ENCODE data around the gene PSMD1.
"Not testable (repeated sequence)": the region's sequence is repeated elsewhere in the genome, so short reads cannot be mapped to it uniquely, and the experiment has no call there.

The PSMD1 gene

DNA sequence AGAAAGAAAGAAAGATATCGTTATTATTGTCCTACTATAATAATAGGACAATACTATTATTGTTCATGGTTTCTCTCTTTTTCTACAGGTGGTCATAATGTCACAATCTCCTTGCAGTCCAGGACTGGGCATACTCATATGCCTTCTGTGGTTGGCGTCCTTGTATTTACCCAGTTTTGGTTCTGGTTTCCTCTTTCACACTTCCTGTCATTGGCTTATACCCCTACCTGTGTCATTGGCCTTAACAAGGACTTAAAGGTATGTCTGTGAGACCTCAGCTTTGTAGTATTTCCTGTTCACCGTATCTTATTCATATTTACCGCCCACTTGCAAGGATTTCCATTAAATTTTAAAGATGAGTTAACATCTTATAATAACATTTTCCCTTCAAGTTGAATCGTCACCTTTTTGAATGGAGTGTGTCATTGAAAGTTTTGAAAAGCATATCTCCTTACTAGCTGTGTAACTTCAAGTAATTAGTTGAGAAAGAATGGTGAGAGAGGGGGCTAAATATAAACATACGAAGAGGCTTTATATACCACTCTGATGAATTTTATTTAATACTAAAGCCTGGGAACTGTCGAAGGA, 104.7 kb downstream of the PSMD1 start:
- no peak for DNase-seq (ENCODE audit: low read depth)

- DNase-seq (ENCODE audit: low read depth), result peak; percentile 96
These were observed 105.2 kb downstream of the PSMD1 start for GRCh38 chr2:231161877-231162329.

- no peak for DNase-seq (ENCODE audit: low read depth)
These were observed 106.3 kb downstream of the PSMD1 start for GRCh38 chr2:231163011-231163410.

DNA sequence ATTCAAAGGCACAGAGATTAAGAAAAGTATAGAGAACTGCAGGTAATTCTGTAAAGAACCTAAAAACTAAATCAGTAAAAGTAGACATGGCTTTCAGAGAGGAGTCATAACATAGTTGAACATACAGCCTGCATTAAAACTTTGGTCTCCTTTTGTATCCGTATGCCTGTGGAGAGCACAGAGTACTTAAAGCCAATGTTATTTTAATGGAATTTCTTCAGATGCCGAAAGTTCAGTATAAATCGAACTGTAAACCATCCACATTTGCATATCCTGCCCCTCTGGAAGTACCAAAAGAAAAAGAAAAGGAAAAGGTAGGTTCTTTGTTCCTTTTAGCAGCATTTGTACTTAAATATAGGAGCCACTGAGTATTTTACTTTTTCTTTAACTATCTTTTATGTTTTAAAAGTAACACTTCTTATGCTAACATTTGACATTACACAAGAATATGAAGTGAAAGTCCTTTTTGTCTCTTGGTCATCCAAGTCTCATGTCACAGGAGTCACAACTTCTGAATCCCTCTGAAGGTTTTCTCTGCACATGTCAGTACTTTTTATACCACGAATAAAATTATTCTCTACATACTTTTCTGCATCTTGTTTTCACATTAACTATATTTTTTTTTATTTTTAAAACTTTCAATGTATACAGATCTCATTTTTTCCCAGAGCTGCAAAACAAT, 106.9 kb downstream of the PSMD1 start:
- DNase-seq (ENCODE audit: low read depth), result no peak

DNA sequence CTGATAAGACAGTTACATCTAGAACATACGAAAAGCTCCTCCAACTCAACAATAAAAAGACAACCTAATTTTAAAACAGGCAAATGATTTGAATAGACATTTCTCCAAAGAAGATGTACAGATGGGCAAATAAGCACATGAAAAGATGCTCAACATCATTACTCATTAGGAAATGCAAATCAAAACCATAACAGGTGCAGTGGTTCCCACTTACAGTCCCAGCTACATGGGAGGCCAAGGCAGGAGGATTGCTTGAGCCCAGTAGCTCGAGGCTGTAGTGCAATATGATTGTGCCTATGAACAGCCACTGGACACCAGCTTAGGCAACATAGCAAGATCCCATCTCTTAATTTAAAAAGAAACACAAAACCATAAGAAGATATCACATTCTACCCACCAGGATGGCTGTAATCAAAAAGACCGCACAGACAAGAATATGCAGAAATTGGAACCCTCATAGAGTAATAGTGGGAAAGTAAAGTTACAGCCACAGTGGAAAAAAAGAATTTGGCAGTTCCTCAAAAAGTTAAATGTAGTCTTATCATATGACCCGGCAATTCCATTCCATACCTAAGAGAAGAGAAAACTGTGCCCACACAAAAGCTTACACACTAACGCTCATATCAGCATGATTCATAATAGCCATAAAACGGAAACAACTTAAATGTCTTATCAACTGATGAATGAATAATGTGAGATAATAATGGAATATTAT, 111.2 kb downstream of the PSMD1 start:
- DNase-seq (ENCODE audit: low read depth), result no peak

DNA sequence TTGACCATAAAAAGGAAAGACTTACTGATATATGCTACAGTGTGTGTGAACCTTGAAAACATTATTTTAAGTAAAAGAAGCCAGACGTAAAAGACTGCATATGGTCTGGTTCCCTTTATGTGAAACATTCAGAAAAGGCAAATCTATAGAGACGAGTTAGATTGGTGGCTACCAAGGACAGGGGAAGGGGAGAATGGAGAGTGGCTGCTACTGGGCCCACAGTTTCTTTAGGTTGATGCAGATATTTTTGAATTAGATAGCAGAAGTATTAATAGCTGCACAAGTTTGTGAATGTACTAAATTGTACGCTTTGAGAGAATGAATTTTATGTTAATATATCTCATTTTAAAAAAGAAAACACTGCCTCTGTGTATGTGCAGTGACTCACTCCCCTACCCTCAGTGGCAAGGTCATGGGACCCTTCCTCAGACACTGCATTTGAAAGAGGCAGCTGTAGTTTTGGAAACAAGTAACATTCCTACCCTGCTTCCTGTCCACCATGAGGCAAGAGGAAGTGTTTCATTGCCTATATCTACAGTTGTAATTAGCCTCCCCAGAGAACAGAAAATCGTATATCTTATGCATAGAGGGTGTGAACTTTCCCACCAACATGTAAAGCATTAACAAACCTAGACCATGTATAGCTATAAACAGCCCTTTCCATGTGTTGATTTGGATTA, 111.9 kb downstream of the PSMD1 start:
- DNase-seq (ENCODE audit: low read depth), result no peak

DNA sequence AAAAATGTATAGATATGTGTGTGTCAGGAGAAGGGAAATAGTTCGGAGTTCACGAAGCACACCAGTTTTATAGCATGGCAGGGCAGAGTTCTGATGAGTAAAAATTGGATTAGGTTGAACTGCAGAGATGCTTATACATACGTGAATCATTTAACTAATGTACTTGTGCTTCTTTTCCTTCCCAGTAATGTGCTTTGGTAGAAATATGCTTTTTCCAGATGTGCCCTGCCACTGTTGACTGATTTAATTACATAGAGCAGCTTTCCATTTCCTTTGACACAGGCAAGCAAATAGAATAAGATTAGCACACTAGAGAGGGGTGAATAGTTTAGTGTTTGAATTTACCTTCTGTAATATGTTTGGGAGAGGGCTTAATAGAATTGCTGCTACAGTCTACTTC, 112.8 kb downstream of the PSMD1 start:
- no peak for DNase-seq (ENCODE audit: low read depth)

DNA sequence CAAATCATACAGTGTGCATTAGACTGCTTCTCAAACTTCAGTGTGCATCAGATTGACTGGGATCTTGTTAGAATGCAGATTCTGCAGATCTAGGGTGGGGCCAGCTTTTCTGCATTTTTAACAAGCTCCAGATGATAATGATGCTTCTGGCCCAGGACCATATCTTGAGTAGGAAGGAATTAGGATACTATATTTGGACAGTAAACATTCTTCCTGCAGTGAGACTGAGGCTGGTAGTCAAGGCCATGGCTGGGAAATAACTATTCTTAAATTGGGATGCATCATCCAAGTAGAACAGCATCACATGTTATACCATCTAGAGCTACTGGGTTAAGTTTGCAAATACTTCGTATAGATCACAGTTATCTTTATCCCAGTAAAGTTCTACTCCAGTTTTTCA, 113.4 kb downstream of the PSMD1 start:
- DNase-seq (ENCODE audit: low read depth), result no peak

GRCh38 chr2:231172025-231172424, 115.4 kb downstream of the PSMD1 start:
- no peak for DNase-seq (ENCODE audit: low read depth)

DNA sequence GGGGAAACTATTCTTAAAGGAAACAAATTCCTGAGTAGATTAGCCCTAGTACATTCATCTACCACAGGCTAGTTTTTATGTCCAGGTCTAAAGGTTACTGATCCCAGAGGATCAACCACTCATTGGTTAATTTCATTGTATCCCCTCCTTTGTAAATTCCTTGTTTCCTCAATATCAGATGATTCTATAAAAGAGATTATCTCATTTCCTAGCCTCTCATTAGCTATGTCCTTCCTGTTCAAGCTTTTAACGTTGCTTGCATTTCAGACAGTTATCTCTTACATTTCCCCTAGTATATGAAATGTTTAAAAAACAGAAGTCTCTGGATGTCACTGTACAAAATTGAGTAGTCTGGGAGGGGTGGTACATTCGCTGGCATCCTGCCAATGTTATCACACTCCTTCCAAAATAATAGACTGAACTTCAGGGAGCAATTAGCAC, 117.6 kb downstream of the PSMD1 start:
- DNase-seq (ENCODE audit: low read depth), result no peak

- no peak for DNase-seq (ENCODE audit: low read depth)
These were observed 119.4 kb downstream of the PSMD1 start for GRCh38 chr2:231176066-231176465.

DNA sequence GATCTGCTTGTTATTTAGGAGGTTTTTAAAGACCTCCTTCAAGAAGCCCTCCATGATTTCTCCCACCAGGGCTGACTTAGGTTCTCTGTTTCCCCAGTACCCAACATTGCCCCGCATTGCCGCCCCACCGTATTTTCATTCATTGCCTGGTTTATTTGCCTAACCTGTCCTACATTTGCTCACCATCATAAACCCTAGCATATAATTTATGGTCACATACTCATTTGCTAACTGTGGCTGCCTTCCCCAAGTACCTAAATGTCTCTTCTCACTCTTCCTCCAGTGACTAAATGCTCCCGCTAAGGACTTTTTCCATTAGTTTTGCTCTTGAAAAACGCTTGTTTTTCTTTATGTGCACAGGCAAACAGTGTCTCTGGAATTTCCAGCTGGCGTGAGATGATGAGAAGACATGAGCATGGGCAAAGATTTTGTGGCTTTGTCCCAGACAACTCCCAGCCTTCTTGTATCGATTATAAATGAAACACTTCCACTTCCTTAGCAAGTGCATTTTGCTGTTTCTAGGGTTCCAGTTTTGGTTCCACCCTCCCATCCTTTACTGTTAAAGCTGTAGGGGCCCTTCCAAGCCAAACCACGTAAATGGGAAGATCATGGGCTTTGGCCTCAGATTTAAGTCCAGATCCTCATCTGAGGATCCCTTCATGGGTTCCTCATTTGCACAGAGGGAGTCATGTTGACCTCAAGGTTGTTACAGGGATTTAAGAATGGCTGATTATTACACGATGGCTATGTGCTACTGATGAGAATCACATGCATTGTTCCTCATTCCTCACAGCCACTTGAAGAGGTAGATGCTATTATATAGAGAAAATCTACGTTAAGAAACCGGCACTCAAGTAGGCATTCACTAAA, 120.7 kb downstream of the PSMD1 start:
- no peak for DNase-seq (ENCODE audit: low read depth)

DNA sequence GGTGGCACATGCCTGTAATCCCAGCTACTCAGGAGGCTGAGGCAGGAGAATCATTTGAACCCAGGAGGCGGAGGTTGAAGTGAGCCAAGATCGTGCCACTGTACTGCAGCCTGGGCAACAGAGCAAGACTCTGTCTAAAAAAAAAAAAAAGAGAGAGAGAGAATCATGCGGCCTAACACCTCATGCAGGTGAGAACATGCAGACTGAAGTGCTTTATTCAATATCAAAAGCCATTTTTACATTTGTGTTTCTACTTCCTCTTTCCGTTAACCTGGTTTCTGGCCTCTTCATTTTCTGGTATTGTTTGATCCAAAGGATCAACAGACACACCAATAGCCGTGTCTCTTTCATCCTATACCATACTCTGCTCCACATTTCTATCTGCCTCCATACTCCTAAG, 122.1 kb downstream of the PSMD1 start:
- not testable (repeated sequence) for DNase-seq (ENCODE audit: low read depth)

DNA sequence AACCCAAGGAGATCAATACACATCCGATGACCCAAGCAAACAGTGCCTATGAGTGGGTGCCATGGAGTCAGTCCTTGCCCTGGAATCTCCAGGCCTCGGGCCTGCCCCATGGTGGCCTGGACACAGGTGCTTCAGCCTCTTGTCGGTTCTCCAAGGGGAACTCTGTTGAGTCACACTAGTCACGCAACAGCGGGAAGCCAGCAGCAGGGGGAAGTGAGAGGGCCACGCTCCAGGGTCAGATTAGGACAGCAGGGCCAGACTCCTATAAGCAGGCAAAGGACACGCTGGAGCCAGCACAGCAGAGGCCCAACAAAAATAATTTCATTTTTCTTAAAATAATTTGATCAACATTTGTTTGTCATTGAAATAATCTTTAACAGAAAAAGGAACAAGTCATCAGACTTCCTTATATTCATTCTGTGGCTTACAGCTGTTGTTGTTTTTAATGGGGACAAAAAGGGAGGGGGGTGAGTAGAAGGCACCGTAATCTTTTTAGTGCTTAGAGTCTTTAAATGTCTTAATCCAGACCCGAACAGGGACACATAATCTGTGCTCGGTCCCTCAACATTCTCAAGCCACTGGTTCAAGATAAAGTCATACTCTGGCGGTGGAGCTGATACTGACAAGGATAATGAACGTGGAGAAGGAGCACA, 125.3 kb downstream of the PSMD1 start:
- no peak for DNase-seq (ENCODE audit: low read depth)

GRCh38 chr2:231182513-231182899, 125.8 kb downstream of the PSMD1 start:
- no peak for DNase-seq (ENCODE audit: low read depth)

GRCh38 chr2:231183851-231184250, 127.2 kb downstream of the PSMD1 start:
- no peak for DNase-seq (ENCODE audit: low read depth)

DNA sequence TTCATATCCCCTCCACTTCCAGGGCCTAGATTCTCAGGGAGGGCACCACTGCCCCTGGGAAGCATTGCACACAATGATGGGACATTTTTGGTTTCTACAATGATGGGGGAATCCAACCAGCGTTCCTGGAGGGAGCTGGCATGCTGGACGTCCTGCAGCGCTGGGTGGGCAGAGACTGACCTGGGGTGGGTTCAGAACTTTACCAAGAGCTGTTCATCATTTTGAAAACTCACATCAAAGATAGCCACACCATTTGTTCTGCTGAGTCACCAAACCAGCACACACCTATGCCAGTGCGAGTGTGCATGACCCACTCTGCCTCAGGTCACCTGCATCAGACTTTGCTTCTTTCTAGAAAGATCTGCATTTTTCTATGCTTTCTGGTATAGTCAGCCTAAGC, 127.7 kb downstream of the PSMD1 start:
- DNase-seq (ENCODE audit: low read depth), result no peak

DNA sequence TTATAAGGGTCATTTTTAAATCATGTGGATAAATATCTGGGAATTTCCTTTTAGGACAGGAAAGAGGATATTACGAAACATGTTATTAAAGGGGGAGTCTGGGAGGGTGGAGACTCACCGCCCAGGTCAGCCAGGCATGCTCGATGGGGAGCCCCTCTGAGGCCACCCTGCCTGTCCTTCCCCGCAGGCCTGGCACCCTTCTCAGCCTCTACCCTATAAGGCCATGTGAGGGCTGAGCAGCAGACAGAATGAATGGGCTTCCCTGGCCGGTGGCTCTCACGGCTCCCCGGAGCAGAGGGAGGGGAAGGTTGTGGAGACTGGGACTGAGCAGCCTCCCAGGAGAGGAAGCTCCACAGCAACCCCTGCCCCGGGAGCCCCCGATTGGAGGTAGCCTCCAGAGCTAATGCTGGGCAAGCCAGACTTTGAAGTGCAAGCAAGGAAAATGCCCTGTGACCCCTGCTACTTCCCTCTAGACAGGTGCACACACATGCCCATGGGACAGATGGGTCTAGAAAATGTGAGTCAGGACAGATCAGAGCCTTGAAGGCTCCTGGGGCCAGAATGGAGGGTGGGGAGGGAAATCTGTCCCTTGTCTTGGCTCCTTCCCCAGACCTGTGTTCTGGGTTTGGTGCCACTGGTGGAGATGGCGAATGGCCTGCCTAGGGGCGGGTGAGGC, 128.5 kb downstream of the PSMD1 start:
- DNase-seq (ENCODE audit: low read depth), result no peak

DNA sequence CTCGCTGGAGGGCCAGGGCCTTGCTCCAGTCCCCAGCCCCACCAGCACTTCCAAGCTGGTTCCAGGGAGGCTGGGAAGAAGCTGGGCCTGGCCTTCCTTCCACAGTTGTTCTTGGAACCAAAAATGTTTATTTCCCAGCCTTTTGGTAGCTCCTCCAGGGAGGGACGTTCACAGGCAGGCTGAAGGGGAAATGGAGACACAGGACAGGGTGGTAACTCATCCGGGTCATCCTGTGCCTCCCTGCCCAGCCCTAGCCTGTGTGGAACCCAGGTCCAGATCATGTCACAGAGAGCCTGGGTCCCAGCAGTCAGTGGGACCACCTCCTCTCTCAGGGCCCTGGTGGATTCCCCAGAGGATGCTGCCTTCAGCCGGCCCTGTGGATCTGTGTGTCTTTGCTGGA, 129.2 kb downstream of the PSMD1 start:
- no peak for DNase-seq (ENCODE audit: low read depth)

GRCh38 chr2:231186325-231186724, 129.7 kb downstream of the PSMD1 start:
- no peak for DNase-seq (ENCODE audit: low read depth)
